Activated CD4-positive, CD25-positive, alpha-beta regulatory T cell treated with anti-CD3 and anti-CD28 coated beads, Interleukin-2, amount 50 U/mL, for 72 hours (primary cell): Measurements from ENCODE around the gene SSU72.
A peak's percentile ranks its signal among the peaks of the same experiment; 100 is the strongest.
"Not testable (repeated sequence)": the region's sequence is repeated elsewhere in the genome, so short reads cannot be mapped to it uniquely, and the experiment has no call there.

Experiments used
- DNase-seq: peaks from one replicate; pipeline ENCODE4 v3.0.0; 2021

Gene SSU72

DNA sequence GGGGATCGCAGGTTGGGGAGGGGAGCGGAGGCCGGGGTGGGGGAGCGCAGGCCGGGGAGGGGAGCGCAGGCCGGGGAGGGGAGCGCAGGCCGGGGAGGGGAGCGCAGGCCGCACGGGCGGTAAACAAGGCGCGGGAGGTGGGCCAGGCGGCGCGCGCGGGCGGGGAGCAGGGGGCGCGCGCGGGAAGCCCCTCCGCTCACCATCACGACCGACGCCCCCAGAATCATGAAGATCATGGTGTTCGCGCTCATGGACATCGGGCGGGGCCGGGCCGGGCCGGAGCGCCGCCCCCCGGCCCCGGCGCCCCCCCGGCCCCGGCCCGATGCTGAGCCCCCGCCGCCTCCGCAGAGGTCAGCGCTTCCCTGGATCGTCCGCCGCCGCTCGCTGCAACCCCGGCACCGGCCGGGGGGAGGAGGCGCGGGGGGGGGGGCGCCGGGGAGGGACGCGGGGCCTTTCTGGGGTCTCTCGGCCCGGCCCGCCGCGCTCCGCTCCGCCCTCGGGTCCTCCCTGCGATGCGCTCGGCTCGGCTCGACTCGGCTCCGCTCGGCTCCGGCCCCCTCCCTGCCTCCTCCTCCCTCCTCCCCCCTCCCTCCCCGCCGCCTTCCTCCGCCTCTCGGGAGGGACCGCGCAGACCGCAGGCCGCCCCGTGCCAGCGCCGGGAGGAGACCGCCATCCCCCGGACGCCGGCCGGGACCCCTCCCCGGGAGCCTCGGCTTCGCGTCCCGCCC is 34.4 kb downstream of the SSU72 start, which contains the start of gene TMEM240:
TMEM240 (minus strand) TSS at position 535 of the 728 bp plus-strand sequence; CDS start at position 257, 278 bp downstream.
- peak; percentile 49 for DNase-seq

DNA sequence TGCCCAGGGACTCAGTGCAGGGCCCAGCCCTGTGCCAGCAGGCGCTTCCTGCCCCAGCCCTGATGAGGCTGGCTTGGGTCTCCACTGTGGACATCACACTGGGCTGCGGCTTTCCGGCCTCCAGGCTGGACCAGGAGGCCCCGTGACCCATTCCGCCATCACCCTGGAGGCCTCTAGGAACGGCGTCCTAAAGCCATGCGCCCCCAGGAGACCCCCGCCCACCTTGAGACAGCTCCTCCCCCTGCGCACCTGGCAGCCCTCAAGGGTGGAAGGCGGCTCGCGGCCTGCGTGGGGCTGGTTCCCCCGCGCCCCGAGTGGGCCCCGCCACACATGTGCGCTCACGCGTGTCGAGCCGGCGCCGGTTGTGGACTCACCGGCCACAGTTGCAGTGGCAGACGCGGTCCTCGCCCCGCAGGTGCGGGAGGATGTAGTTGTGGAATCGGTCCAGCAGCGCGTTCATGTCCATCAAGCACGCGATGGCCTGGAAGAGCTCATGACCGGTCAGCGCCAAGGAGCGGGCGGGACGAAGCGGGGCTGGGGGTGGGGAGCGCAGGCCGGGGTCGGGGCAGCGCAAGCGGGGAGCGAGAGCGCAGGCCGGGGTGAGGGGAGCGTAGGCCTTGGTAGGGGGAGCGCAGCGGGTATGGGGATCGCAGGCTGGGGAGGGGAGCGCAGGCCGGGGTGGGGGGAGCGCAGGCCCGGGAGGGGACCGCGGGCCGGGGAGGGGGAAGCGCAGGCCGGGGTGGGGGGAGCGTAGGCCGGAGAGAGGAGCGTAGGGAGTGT is 35.2 kb downstream of the SSU72 start:
- no peak for DNase-seq

DNA sequence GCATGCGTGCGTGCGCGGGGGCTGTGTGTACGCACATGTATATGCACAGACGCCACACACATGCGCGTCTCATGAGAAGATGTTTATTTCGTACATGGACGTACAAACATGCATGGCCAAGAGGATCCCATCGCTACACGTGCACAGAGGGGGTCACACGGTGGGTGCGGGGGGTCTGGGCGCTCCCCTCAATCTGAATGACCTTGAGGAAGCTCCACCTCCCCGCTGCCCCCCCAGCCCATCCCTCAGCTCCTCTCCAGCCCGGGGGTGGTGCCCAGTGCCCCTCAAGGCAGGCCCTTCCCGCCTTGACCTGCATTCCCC is 35.7 kb downstream of the SSU72 start:
- DNase-seq = no peak

DNA sequence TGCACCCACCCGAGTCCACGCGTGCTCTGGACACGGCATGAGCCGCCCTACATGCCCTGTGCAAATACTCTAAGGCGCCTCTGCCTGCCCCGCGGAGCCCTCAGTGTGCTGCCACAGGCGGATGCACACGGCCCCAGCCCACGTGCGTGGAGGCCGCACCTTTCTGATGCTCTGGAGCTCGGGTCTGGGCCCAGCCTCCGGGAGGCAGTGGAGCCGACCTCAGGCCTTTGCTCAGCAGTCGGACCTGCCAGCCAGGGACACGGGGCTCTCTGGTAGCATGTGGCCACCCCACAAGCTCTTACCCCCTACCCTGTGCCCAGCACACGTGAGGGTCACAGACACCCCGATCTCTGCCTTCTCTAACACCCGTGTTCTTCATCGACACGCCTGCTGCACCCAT is 36.3 kb downstream of the SSU72 start:
- DNase-seq = no peak

DNA sequence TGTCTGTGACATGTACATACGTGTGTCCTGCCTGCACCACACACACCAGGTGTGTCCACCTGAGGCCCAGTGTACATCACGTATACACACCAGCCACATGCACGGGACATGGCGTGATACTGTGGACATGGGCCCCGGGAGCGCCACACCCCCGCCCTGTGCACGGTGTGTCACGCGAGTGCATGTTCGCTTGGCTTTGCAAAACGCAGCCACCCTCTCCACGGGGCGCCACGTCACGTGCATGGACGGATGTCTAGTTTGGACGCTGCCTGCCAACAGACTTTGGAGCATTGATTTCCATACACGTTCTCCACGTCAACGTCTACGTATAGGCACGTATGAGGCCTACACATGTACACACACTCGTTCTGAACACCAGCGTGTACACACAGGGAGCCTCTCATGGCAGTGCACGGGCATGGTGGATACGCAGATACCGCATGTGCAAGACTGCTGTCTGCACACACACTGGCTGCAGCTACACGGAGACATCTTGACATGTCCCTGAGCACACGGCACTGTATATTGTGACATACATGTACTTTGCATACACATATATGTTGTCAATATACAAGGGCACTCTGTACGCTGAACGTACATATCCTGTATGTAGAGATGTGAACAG is 36.9 kb downstream of the SSU72 start:
- DNase-seq = no peak

DNA sequence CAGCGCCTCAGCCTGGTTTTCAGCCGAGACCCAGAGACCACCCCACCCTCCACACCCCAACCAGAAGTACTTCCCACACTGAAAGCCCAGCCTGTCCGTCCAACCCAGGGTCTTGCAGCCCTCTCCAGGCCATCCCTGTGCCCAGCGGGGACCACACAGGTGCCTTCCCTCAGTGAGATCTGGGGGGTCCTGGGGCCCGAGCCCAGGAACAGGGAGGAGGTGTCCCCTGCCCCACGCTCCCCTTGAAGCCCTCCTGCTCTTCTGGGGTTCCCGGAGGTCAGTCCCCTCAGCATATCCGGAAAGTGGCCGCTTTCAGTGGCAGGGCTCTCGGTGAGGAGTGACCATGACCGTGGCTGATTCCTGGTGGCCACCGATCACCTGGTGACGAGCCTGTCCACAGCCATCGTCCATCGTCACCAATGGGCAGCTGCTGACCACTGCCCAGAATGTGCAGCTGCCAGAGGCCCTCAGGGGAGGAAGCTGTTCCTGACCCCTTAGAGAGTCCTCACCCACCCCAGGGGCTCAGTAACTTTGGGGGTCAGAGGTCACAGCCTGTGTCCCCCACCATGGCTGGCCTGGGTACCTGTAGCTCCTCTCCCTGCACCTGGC is 37.6 kb downstream of the SSU72 start:
- no peak for DNase-seq

DNA sequence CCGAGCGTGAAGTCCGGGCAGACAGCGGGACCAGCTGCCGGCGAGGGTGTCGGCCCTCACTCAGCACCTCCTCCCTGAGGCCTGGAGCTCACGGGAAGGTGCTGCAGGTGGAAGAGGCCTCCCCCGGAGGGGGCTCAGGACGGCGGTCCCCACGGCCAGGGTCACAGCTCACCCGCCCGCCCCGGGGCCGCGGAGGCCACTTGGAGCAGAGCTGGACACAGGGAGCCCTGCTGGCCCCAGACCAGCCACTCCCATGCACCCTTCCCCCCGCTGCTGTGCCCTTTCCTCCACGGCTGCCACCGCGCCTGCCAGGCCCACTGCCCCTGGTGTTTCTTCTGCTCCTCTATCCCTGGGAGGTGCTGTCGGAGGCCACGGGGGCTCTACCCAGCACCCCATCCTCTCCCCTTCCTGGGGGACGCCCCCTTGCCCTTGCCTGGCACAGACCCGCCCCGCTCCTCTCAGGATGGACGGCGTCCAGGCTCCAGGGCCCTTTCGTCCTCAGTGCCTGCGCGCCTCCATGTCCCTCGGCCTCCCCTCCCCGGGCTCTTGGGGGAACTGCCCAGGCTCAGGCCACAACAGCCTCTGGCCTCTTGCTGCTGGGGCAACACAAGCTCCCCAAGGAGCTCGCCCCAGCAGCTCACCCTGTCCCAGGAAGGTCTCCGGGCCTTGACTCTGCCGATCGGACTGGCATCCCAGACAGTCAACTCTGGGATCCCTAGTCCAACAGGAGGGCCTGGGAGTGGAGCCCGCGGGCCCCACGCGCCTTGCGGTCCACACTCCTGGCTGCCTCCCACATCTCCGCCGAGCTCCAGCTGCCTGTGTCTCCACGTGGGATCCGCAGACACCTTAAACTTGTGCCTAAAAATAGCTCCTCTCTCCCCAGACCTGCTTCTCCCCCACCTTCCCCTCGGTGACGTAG is 38.4 kb downstream of the SSU72 start:
- no peak for DNase-seq

DNA sequence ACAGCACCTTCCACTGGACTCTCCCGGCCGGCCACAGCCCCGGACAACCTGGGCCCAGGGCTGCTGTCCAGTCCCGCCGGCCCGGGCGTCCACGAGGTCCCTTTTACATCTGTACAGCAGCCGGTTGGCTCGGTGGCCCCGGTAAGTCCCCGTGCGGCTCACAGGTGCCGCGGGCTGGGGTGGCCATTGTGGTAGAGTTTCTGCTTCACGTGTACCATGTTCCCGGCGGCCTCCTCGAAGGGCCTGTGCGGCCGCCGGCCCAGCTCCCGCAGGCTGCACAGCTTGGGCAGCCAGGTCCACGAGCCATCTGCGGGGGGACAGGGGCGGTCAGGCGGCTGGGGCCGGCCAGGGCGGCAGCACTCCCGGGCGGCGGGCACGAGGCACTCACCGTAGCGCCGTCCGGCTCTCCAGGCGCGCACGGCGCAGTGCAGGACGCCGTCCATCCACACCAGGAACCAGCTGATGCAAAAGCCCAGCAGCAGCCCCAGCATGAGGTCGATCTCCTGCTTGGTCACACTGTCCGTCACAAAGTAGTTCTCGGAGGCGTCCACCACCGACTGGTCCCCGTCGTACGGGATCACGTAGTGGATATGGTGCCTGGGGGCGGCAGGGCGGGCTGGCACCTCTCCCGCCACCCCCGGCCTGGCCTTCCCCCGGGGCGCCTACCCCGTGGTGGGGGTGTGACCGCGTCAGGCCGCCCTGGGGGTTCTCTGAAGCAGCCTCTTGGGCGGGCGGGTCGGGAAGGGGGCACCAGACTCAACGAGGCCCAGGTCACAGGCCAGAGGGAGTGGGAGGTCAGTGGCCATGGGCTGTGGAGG is 39.3 kb downstream of the SSU72 start:
- no peak for DNase-seq

DNA sequence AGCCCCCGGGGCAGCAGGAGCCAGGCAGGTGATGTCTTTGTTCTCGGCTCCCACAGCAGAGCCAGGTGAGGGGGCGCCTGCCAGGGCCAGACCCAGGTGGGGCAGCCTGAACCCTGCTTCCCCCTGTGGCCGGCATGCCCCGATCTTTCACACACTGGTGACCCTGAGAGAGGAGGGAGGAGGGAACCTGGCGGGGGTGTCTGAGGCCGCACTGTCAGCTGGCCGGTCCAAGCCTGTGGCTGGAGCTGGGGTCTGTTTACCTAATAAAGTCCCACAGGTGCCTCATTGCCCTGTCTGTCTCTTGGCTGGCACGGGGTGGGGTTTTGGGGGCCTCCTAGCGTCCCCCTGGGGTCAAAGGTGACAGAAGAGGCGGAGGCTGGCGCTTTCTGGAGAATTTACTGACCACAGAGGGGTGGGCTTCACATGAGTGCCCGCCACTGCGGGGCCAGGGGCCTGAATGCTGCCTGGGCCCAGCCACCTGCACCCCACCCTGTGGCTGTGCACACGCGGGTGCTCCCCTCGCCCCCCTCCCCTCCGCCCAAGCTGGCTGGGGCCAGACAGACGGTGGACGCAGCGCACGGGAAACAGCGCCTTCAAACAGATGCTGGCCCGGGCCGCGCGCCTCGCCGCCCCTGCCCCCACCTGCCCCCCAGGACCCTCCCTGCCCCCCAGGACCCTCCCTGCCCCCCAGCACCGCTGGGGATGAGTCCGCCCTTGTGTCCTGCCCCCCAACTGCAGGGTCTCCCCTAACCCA is 40.1 kb downstream of the SSU72 start:
- no peak for DNase-seq

DNA sequence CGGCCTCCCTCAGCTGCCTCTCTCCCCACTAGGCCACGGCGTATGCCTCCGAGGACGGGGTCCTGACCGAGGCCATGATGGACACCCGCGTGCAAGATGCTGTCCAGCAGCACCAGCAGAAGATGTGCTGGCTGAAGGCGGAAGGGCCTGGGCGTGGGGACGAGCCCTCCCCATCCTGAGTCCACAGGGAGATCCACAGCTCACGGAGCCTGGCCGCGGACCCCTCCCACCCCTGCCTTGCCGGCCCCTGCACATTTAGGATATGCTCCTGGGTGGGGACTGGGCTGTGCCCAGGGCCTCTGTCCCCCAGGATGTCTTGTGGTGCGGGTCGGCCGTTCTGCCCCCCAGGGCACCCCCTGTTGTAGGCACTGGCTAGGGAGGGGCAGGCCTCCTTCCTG is 40.8 kb downstream of the SSU72 start:
- not testable (repeated sequence) for DNase-seq

DNA sequence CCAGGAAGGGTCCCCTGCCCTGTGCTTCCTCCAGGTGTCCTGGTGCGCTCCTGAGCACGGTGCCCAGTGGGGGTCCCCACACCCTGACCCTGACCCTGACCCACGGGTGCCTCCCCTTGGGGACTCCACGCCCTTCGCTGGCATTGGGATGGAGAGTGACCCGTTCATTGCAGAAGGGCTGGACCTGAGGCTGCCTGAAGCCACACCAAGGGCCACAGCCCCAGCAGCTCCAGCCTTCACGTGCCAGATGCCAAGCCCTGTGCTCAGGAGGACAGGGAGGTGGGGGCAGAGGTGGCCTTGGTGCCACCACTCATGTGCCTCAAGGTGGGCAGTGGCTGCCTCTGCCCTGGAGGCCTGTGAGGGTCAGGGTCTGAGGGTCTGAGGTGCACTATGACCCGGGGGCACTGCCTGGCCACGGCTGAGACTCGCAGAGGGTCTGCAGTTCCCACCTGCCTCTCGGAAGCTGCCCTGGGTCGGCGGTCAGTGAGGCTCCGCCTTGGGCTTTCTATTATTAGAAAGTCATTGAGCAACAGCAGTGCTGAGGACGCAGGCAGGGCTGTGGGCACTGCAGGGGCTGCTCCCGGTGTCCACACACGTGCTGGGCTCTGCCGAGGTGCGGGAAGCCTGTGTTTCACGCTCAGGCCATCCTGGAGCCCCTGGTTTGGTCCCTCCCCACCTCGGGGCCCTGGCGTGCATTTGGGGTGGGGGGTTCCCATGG is 41.3 kb downstream of the SSU72 start:
- DNase-seq = not testable (repeated sequence)

DNA sequence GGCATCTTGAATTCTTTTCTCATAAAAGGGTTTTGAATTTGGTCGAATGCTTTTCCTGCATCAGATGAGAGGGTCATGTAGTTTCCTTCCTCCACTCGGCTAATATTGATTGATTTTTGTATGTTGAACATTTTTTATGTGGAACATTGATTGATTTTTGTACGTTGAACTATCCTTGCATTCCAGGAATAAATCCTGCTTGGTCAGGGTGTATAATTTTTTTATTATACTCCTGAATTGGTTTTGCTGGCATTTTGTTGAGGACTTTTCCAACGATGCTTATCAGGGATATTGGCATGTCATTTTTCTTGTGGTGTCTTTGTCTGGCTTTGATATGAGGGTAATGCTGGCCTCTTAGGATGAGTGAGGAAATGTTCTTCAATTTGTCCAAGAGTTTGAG is 42.7 kb downstream of the SSU72 start:
- DNase-seq = no peak

DNA sequence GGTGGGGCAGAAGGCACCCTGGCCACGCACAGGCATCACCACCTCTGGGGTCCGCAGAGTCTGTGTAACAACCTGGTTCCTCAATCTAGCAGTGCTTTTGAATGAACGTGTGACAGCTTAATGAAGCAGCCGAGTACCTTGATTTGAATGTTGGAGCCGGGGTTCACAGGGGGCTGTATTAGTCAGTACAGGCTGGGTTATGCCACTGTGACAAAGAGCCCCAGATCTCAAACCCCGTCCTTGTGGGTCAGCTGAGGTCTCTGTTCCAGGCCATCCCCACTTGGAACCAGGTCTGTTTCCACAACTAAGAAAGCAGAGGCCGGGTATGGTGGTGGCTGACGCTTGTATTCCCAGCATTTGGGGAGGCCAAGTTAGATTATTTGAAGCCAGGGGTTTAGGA is 44.7 kb downstream of the SSU72 start:
- DNase-seq = no peak

DNA sequence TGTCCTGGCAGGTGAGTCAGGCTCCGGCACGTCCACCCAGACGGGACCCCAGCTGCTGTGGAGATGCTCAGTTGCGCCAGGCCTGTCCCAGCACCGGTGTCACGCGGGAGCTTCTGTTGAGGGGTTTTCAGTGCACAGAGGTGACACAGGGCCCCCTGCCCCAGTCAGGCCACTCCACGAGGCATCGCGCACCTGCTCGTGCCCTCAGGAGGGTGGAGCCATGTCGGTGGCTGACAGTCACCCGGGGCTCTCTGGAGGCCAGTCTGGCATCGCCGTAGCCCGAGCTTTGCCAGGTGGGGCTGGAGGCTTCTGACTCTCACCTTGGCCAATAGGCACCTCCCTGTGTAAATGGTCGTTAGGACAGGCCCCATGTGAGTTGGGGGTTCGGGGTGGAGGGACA is 45.3 kb downstream of the SSU72 start:
- no peak for DNase-seq

DNA sequence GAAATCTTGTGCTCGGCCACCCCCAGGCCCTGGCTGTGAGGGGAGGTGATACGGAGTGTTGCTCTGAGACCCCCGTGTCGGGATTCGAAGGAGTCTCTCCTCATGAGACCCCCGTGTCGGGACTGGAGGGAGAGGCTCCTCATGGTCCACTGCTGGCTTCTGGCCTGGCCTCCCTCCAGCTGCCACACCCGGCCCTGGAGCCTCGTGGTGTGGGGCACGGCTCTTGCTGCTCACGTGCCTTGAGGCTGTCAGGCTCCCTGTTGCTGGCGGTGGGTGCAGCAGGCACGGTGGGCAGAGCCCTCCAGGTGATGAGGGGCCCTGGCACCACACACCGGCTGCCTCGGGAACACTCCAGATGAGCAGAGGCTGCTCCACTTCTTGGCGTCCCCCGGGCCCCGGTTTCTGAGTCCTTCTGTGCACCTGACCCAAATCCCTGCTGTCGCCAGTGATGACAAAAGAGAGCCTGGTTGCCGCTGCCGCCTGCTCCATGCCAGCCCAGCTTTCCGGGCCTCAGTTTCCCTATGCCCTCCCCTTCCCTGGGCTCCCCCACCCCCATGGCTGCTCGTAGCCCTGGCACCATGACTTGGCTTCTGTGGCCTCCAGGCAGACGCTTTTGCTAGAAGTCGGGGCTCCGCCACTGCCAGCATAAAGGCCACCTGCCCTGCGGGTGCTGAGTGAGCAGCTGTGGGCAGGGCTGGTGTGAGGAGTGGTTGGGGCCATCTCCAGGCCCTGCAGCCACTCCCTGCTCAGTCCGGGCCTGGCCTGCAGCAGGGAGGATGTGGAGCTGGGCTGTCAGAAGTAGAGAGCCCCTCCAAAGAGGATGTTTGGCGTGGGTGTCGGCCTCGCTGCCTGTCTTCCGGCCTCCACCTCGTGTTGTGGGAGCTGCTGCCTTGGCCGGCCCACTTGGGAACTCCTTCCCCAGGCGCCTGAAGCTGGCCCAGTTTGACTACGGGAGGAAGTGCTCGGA is 46.1 kb downstream of the SSU72 start:
- DNase-seq = no peak

DNA sequence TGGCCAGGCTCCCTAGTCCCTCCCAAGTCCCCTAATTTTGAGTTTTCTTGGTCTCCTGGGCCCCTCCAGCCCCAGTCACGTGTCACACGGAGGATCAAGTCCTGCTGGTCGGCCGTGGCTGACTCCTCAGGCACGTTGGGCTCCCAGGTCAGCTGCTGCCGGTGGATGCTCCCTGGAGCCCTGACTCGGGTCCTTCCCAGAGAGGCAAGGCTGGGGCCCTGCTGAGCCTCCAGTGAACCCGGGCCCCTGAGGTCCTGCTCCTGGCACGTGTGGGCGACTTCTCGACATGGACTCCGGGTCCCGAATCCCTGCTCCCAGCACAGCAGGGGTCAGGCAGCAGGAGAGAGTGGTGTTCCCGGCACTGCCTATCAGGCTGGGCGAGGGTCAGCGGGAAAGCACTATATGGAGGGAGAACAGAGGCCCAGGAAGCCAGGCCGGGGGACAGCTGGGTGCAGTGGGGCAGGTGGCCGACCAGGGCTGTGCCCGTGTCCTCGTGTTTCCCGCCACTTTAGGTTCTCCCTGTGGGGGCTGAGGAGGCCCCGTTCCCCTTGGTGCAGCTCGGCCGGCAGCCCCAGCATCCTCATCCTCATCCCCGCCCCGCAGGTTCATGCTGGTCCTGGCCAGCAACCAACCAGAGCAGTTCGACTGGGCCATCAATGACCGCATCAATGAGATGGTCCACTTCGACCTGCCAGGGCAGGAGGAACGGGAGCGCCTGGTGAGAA is 47.4 kb downstream of the SSU72 start:
- no peak for DNase-seq

DNA sequence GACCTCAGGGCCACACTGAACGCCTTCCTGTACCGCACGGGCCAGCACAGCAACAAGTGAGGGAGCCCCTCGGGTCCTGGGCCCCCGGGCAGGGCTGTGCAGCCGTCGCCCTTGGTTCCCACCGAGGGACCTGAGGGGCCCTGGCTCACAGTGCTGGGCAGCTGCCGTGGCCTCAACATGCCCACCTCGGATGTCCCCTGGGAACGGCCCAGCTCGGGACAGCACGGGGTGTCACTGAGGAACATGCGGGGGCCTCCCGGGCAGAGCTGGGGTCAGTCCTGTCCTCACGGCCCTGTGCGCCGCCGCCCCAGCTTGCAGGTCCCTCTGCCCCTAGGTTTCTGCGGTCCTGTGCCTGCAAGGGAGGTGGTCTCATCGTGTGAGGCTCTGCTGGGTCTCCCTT is 48.2 kb downstream of the SSU72 start:
- not testable (repeated sequence) for DNase-seq

DNA sequence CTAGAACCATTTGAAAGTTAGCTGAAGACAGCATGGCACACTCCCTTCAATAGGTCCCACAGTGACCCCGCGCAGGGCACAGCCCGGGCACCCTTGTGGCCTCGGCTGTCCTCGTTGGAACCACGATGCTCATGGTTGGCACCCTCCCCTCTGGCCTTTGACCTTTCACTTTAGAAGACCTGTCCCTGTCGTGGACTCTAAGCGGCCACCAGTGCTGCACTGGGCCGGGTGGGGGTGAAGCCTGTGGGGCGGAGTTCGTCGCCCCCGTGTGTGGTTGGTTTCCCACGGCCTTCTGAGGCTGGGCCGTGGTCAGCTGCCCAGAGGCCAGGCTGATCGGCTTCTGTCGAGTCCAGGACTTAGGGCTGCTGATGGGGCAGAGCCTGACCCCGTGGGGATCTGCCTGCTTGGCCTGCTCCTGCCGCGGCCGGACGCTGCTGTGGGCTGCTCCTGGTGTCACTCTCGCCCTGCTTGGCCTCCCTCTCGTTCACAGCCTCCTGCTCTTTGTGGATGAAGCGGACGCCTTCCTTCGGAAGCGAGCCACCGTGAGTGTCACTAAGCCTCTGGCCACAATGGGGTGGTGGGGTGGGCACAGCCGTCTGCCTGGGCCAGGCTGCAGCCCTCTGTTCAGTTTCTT is 49.8 kb downstream of the SSU72 start:
- DNase-seq = not testable (repeated sequence)
